ENCODE measurements around the gene MTG2. TPM values are rescaled to one million over a fixed set of nuclear protein-coding genes. Genes with fewer than 3 reads are reported as not detected.
A peak's percentile ranks its signal among the peaks of the same experiment; 100 is the strongest.

Gene MTG2
- total and polyA plus RNA-seq, 2 of the 13 experiments (the other 11 are each of a cell fraction or from before 2014, with no cell fraction given) = 20.4 to 37.8 TPM

DNA sequence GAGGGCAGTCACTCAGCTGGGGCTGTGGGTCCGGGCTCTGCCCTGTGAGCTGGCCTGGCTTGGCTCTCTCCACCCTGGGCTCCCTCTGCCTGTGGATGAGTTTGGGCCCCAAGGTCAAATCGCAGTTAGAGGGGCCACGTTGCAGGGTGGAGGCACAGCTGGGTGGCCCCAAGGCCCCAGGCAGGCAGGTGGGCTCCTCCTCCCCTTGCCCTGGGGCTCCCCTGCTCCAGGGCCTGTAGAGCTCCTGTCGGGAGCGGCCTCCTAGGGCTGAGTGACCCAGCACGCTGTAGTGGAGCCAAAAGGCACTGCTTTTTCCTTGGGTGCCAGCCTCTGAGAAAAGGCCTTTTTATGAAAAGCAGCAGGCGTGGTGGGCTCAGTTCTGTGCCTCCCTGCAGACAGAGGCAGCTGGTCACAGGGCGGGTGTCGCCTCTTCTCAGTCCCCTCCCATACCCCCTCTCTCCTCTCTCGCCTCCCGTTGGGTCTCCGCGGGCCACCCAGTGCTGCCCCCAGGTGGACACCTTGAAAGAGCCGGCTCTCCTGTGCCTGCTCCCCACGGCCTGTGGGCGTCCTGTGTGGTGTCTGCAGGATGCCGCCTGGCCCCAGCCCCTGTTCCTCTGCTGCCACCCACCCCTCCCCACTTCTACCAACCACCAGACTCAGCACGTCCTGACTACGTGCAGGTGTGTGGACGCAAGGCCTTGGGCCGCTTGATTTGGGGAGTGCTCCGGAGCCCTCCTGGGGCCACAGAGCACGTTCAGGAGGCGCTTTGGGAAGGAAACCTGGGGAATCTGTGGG is 26.0 kb upstream of the MTG2 start (continued):
- TF ChIP-seq ZNF460 (CRISPR knock-in tag; IDR thresholded peaks at IDR 0.05; ENCODE audit: borderline replicate concordance) (no peak), ZKSCAN5 (CRISPR knock-in tag; IDR thresholded peaks at IDR 0.05) (peak; percentile 92), FOXM1 (CRISPR knock-in tag; IDR thresholded peaks at IDR 0.05) (no peak), LRRFIP1 (CRISPR knock-in tag; conservative IDR thresholded peaks at IDR 0.05) (no peak), AHR (CRISPR knock-in tag; IDR thresholded peaks at IDR 0.05) (peak; percentile 84; the same call in 1 of the 2 replicates), ZNF691 (CRISPR knock-in tag; IDR thresholded peaks at IDR 0.05; ENCODE audit: borderline replicate concordance, low read depth) (0 out of 2 replicates have a peak, but pooled peaks have one; percentile 67), HOXA7 (CRISPR knock-in tag; IDR thresholded peaks at IDR 0.05) (no peak), ZNF296 (CRISPR knock-in tag; conservative IDR thresholded peaks at IDR 0.05) (no peak), RBM22 (optimal IDR thresholded peaks at IDR 0.05; ENCODE audit: low read length) (no peak), HMG20A (CRISPR knock-in tag; IDR thresholded peaks at IDR 0.05; ENCODE audit: borderline replicate concordance) (no peak), NFE2L2 (IDR thresholded peaks at IDR 0.05; ENCODE audit: low read length) (no peak), MAX (IDR thresholded peaks at IDR 0.05) (0 out of 2 replicates have a peak, but pooled peaks have one; percentile 35)
- TF ChIP-seq, protein P1, sequence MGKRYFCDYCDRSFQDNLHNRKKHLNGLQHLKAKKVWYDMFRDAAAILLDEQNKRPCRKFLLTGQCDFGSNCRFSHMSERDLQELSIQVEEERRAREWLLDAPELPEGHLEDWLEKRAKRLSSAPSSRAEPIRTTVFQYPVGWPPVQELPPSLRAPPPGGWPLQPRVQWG (CRISPR knock-in tag; IDR thresholded peaks at IDR 0.05; ENCODE audit: borderline replicate concordance, low read depth) = no peak
- TF ChIP-seq, protein P2, sequence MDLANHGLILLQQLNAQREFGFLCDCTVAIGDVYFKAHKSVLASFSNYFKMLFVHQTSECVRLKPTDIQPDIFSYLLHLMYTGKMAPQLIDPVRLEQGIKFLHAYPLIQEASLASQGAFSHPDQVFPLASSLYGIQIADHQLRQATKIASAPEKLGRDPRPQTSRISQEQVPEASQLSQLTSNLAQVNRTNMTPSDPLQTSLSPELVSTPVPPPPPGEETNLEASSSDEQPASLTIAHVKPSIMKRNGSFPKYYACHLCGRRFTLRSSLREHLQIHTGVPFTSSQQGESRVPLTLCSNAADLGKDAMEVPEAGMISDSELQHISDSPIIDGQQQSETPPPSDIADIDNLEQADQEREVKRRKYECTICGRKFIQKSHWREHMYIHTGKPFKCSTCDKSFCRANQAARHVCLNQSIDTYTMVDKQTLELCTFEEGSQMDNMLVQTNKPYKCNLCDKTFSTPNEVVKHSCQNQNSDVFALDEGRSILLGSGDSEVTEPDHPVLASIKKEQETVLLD (CRISPR knock-in tag; IDR thresholded peaks at IDR 0.05; ENCODE audit: low read depth) = no peak
- TF ChIP-seq, protein P3, sequence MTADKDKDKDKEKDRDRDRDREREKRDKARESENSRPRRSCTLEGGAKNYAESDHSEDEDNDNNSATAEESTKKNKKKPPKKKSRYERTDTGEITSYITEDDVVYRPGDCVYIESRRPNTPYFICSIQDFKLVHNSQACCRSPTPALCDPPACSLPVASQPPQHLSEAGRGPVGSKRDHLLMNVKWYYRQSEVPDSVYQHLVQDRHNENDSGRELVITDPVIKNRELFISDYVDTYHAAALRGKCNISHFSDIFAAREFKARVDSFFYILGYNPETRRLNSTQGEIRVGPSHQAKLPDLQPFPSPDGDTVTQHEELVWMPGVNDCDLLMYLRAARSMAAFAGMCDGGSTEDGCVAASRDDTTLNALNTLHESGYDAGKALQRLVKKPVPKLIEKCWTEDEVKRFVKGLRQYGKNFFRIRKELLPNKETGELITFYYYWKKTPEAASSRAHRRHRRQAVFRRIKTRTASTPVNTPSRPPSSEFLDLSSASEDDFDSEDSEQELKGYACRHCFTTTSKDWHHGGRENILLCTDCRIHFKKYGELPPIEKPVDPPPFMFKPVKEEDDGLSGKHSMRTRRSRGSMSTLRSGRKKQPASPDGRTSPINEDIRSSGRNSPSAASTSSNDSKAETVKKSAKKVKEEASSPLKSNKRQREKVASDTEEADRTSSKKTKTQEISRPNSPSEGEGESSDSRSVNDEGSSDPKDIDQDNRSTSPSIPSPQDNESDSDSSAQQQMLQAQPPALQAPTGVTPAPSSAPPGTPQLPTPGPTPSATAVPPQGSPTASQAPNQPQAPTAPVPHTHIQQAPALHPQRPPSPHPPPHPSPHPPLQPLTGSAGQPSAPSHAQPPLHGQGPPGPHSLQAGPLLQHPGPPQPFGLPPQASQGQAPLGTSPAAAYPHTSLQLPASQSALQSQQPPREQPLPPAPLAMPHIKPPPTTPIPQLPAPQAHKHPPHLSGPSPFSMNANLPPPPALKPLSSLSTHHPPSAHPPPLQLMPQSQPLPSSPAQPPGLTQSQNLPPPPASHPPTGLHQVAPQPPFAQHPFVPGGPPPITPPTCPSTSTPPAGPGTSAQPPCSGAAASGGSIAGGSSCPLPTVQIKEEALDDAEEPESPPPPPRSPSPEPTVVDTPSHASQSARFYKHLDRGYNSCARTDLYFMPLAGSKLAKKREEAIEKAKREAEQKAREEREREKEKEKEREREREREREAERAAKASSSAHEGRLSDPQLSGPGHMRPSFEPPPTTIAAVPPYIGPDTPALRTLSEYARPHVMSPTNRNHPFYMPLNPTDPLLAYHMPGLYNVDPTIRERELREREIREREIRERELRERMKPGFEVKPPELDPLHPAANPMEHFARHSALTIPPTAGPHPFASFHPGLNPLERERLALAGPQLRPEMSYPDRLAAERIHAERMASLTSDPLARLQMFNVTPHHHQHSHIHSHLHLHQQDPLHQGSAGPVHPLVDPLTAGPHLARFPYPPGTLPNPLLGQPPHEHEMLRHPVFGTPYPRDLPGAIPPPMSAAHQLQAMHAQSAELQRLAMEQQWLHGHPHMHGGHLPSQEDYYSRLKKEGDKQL (CRISPR knock-in tag; IDR thresholded peaks at IDR 0.05; ENCODE audit: low read depth) = 0 out of 2 replicates have a peak, but pooled peaks have one; percentile 24
- TF ChIP-seq, protein P4, sequence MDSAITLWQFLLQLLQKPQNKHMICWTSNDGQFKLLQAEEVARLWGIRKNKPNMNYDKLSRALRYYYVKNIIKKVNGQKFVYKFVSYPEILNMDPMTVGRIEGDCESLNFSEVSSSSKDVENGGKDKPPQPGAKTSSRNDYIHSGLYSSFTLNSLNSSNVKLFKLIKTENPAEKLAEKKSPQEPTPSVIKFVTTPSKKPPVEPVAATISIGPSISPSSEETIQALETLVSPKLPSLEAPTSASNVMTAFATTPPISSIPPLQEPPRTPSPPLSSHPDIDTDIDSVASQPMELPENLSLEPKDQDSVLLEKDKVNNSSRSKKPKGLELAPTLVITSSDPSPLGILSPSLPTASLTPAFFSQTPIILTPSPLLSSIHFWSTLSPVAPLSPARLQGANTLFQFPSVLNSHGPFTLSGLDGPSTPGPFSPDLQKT (CRISPR knock-in tag; IDR thresholded peaks at IDR 0.05; ENCODE audit: borderline replicate concordance) = no peak

All from HepG2 (cell line).